Liver (tissue), 9 donors: Measurements from ENCODE around the gene DHRS2. TPM values are rescaled to one million over a fixed set of nuclear protein-coding genes. Genes with fewer than 3 reads are reported as not detected.

Experiments used
- DNase-seq: peaks from one replicate; pipeline ENCODE4 v3.0.0-alpha.2; 2017; ENCODE audit warnings: low spot score
- H3K27ac ChIP-seq, 2 donors: one replicate each; pipeline ENCODE4 v1.7.0; 2013; ENCODE audit warnings: inconsistent platforms in 2 of 2, low read length in 2 of 2, control low read depth in 1 of 2, low read depth in 1 of 2, mild to moderate bottlenecking in 1 of 2
- H3K27me3 ChIP-seq, 4 donors: one replicate each; pipeline versions ENCODE4 v1.6.1 to v1.7.0; 2013; ENCODE audit warnings: low read length in 3 of 4, inconsistent platforms in 1 of 4, mild to moderate bottlenecking in 1 of 4, moderate library complexity in 1 of 4; ENCODE audit not compliant: control insufficient read depth in 4 of 4, insufficient read depth in 4 of 4
- H3K36me3 ChIP-seq, 4 donors: one replicate each; pipeline versions ENCODE4 v1.6.1 to v1.7.0; 2013; ENCODE audit warnings: low read length in 3 of 4, mild to moderate bottlenecking in 3 of 4, low read depth in 1 of 4, moderate library complexity in 1 of 4; ENCODE audit not compliant: control insufficient read depth in 4 of 4, insufficient read depth in 3 of 4
- H3K4me1 ChIP-seq, 4 donors: one replicate each; pipeline versions ENCODE4 v1.6.1 to v1.7.0; 2013; ENCODE audit warnings: low read length in 3 of 4, mild to moderate bottlenecking in 3 of 4, moderate library complexity in 1 of 4; ENCODE audit not compliant: control insufficient read depth in 4 of 4, insufficient read depth in 4 of 4
- H3K4me3 ChIP-seq, 3 donors: one replicate each; pipeline versions ENCODE4 v1.6.1 to v1.7.0; 2013; ENCODE audit warnings: low read length in 3 of 3, control low read depth in 1 of 3, low read depth in 1 of 3, mild to moderate bottlenecking in 1 of 3
- H3K9ac ChIP-seq, 2 donors: one replicate each; pipeline ENCODE4 v1.7.0; 2013; ENCODE audit warnings: low read length in 2 of 2, mild to moderate bottlenecking in 2 of 2, moderate library complexity in 2 of 2, control low read depth in 1 of 2, low read depth in 1 of 2
- H3K9me3 ChIP-seq, 4 donors: one replicate each; pipeline versions ENCODE4 v1.6.1 to v1.7.0; 2013; ENCODE audit warnings: low read length in 3 of 4; ENCODE audit not compliant: control insufficient read depth in 4 of 4
- ATF3 ChIP-seq: IDR thresholded peaks from 2 replicates; pipeline ENCODE4 v1.6.1; 2016; ENCODE audit warnings: antibody characterized with exemption
- CTCF ChIP-seq: fragments of 150-350 bp; IDR thresholded peaks from 2 replicates; pipeline ENCODE4 v1.5.1; 2017; ENCODE audit warnings: improper control_type of control experiment, low read depth, low read length; ENCODE audit not compliant: missing input control
- EGR1 ChIP-seq, 2 donors: IDR thresholded peaks; 2 replicates each; pipeline ENCODE4 v1.6.1; 2016 to 2018; ENCODE audit warnings: antibody characterized with exemption in 2 of 2, low read depth in 2 of 2
- FOXA1 ChIP-seq: IDR thresholded peaks from 2 replicates; pipeline ENCODE4 v1.6.1; 2016; ENCODE audit warnings: antibody characterized with exemption
- FOXA2 ChIP-seq: IDR thresholded peaks from 2 replicates; pipeline ENCODE4 v1.6.1; 2016; ENCODE audit warnings: antibody characterized with exemption
- GABPA ChIP-seq, 2 donors: IDR thresholded peaks in 1 of 2; conservative IDR thresholded peaks in 1 of 2; 2 replicates each; pipeline ENCODE4 v1.6.1; 2016; ENCODE audit warnings: antibody characterized with exemption in 2 of 2, mild to moderate bottlenecking in 1 of 2, moderate library complexity in 1 of 2
- HNF4A ChIP-seq, 2 donors: conservative IDR thresholded peaks; 2 replicates each; pipeline ENCODE4 v1.6.1; 2016; ENCODE audit warnings: antibody characterized with exemption in 2 of 2, mild to moderate bottlenecking in 2 of 2
- HNF4G ChIP-seq: IDR thresholded peaks from 2 replicates; pipeline ENCODE4 v1.6.1; 2016; ENCODE audit warnings: antibody characterized with exemption
- JUND ChIP-seq, 2 donors: IDR thresholded peaks; 2 replicates each; pipeline ENCODE4 v1.6.1; 2016; ENCODE audit warnings: antibody characterized with exemption in 2 of 2
- MAX ChIP-seq: IDR thresholded peaks from 2 replicates; pipeline ENCODE4 v1.6.1; 2016; ENCODE audit warnings: antibody characterized with exemption
- NR2F2 ChIP-seq: IDR thresholded peaks from 2 replicates; pipeline ENCODE4 v1.6.1; 2016; ENCODE audit warnings: antibody characterized with exemption
- RAD21 ChIP-seq, 2 donors: IDR thresholded peaks; 2 replicates each; pipeline ENCODE4 v1.6.1; 2016; ENCODE audit warnings: antibody characterized with exemption in 2 of 2, mild to moderate bottlenecking in 2 of 2
- REST ChIP-seq: IDR thresholded peaks from 2 replicates; pipeline ENCODE4 v1.6.1; 2016; ENCODE audit warnings: antibody characterized with exemption, mild to moderate bottlenecking
- RXRA ChIP-seq, 2 donors: IDR thresholded peaks; 2 replicates each; pipeline ENCODE4 v1.6.1; 2017 to 2018; ENCODE audit warnings: antibody characterized with exemption in 2 of 2, mild to moderate bottlenecking in 1 of 2
- SP1 ChIP-seq: IDR thresholded peaks from 2 replicates; pipeline ENCODE4 v1.6.1; 2018; ENCODE audit warnings: antibody characterized with exemption, mild to moderate bottlenecking
- TAF1 ChIP-seq: conservative IDR thresholded peaks from 2 replicates; pipeline ENCODE4 v1.6.1; 2016; ENCODE audit warnings: antibody characterized with exemption, mild to moderate bottlenecking
- YY1 ChIP-seq: IDR thresholded peaks from 2 replicates; pipeline ENCODE4 v1.6.1; 2016; ENCODE audit warnings: antibody characterized with exemption, mild to moderate bottlenecking
- ZBTB33 ChIP-seq: IDR thresholded peaks from 2 replicates; pipeline ENCODE4 v1.6.1; 2016; ENCODE audit warnings: antibody characterized with exemption
- WGBS: extraction: QIAGEN DNeasy Blood & Tissue Kit; methylation state at CpG from one replicate; pipeline ENCODE4 v1.1.7; 2013; 5-methylcytosine and 5-hydroxymethylcytosine counted together
- polyA plus RNA-seq, 2 donors: library from polyadenylated mRNA; stranded (reverse) in 1 of 2; unstranded in 1 of 2; fragments of 200-250 nt in 1 of 2; fragments of >200 nt in 1 of 2; fragmentation: Nextera tagmentation in 1 of 2; extraction: Ambion mirVana in 1 of 2; gene quantifications; one replicate each; pipeline versions ENCODE4 v1.2.1 to v1.2.3, GENCODE V29; 2013 to 2015
- total RNA-seq, 2 donors: library from RNA; depleted of rRNA; stranded (reverse); fragments of >200 nt; gene quantifications; one replicate each; pipeline ENCODE4 v1.2.3, GENCODE V29; 2014
- donor health status: healthy.
- donor health status: healthy.
- donor health status: healthy.
- donor health status: healthy.
- donor health status: healthy.

Gene DHRS2
- total and polyA plus RNA-seq, 4 donors = 0.33 to 1.0 (median 0.62) TPM

GRCh38 chr14:23672200-23672599 lies 36.0 kb downstream of the DHRS2 start:
- TF ChIP-seq MAX = no peak
- TF ChIP-seq RXRA (IDR thresholded peaks at IDR 0.05) = no peak
- no peak for TF ChIP-seq RAD21 (IDR thresholded peaks at IDR 0.05)
- TF ChIP-seq YY1 = no peak
- TF ChIP-seq ATF3 = no peak
- no peak for TF ChIP-seq NR2F2
- TF ChIP-seq EGR1 (IDR thresholded peaks at IDR 0.05; ENCODE audit: low read depth in 2 of 2) = no peak
- no peak for TF ChIP-seq SP1
- TF ChIP-seq JUND (IDR thresholded peaks at IDR 0.05) = no peak
- no peak for TF ChIP-seq FOXA2
- no peak for TF ChIP-seq HNF4A (conservative IDR thresholded peaks at IDR 0.05)
- TF ChIP-seq GABPA (IDR thresholded peaks at IDR 0.05 in 1 of 2, conservative IDR thresholded peaks at IDR 0.05 in 1 of 2) = no peak
- no peak for TF ChIP-seq FOXA1
- no peak for TF ChIP-seq HNF4G
- no peak for TF ChIP-seq TAF1
- TF ChIP-seq CTCF = no peak
- no peak for TF ChIP-seq REST
- TF ChIP-seq ZBTB33 = no peak
- no peaks in the 10 kb centered on the region for H3K36me3 ChIP-seq
- H3K9me3 ChIP-seq = no peaks in the 10 kb centered on the region
- H3K9ac ChIP-seq = no peak overlapping the region
- no peaks in the 10 kb centered on the region for H3K27me3 ChIP-seq
- no peaks in the 10 kb centered on the region for H3K4me1 ChIP-seq
- no peak for DNase-seq
- WGBS = 87% methylated on average over 1 of the region's 1 CpG
- no peak overlapping the region for H3K27ac ChIP-seq
- H3K4me3 ChIP-seq = no peak overlapping the region
